ENCODE data around the gene PEX11B.

DNA sequence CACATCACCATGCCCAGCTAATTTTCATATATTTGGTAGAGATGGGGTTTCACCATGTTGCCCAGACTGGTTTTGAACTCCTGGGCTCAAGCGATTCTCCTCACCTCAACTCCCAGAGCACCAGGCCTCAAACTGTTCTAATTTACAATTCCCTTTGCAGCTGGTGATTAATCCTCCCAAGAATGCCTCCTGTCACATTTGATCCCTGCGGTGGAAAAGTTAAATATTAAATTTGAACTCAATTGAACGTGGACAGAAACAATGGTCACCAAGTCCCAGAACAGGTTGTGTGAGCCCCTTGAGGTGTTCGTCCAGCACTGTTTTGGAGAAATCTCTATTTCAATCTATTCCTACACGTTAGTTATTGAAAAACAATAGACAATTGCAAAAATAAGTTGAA is 30.9 kb downstream of the PEX11B start:
- no peak for TF ChIP-seq POLR2A (IDR thresholded peaks at IDR 0.05)
- TF ChIP-seq, protein P1, sequence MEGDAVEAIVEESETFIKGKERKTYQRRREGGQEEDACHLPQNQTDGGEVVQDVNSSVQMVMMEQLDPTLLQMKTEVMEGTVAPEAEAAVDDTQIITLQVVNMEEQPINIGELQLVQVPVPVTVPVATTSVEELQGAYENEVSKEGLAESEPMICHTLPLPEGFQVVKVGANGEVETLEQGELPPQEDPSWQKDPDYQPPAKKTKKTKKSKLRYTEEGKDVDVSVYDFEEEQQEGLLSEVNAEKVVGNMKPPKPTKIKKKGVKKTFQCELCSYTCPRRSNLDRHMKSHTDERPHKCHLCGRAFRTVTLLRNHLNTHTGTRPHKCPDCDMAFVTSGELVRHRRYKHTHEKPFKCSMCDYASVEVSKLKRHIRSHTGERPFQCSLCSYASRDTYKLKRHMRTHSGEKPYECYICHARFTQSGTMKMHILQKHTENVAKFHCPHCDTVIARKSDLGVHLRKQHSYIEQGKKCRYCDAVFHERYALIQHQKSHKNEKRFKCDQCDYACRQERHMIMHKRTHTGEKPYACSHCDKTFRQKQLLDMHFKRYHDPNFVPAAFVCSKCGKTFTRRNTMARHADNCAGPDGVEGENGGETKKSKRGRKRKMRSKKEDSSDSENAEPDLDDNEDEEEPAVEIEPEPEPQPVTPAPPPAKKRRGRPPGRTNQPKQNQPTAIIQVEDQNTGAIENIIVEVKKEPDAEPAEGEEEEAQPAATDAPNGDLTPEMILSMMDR (IDR thresholded peaks at IDR 0.05 in 4 of 5, conservative IDR thresholded peaks at IDR 0.05 in 1 of 5), result no peak

All from gastrocnemius medialis (tissue), 4 donors.